HG02852 (cell line): ENCODE results near the gene CCDC68.

Experiments
- ATAC-seq: cut with Tn5 transposase; IDR thresholded peaks from one replicate; pipeline ENCODE4 v1.9.1; 2021; ENCODE audit warnings: mild to moderate bottlenecking, moderate library complexity; ENCODE audit not compliant: unreplicated experiment

Gene CCDC68

DNA sequence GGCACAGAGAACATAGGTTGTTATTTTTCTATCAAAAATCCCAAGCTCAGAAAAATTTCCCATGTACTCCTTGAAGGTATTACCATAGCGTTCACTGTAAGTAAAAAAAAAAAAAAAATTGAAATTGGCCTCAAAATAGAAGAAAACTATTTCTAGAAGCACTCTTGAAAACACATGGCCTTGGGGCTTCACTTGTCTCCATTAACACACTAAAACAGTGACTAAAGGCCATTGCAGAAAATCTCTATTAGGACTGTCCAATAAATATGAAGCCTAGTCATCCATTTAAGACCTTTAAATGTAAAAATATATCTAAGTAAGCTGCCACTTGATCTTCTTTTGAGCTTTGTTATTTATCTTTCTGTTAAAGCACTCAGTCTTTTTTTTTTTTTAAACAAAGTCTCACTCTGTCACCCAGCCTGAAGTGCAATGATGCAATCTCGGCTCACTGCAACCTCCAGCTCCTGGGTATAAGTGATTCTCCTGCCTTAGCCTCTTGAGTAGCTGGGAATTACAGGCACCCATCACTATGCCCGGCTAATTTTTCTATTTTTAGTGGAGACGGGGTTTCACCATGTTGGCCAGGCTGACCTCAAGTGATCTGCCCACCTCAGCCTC is 35.8 kb downstream of the CCDC68 start:
- ATAC-seq = no peak

DNA sequence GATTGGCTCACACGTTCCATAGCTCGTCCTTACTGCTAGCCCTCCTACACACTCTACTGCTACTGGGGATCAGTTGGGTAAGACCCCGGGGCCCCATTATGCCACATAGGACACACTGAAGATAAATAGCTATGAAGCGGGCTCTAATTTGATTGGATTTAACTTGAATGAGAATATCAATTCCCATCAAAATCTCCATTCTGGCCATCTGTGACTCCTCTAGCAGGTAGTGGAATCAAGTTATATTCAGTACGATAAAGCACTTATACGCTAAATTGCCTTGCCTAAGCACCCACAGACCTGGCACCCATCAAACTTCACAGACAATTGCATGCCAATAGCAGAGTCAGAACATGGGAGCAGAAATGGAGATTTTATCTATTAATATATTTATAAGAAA is 39.8 kb downstream of the CCDC68 start:
- no peak for ATAC-seq

DNA sequence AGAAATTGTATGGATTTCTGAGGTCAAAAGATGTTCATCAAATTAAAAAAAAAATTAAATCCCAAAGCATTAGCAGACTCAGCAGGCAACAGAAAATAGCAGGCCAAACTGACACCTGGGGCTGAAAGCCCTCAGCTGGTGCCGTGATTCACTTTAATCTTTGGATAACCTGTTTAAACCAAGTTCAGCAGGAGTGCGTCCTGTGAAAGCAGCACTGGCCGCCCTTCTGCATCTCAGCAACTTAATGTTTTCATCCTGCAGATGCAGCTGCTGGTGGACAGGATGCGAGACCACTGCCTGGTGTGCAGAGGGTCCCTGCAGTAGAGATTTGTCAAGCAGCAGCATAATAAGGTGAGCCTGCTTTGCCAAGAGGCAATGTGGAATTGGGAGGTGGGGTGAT is 41.2 kb downstream of the CCDC68 start:
- no peak for ATAC-seq

GRCh38 chr18:54916507-54916906 is 42.8 kb downstream of the CCDC68 start:
- ATAC-seq = no peak

- no peak for ATAC-seq
Measured at GRCh38 chr18:54914816-54915215, 44.4 kb downstream of the CCDC68 start.

DNA sequence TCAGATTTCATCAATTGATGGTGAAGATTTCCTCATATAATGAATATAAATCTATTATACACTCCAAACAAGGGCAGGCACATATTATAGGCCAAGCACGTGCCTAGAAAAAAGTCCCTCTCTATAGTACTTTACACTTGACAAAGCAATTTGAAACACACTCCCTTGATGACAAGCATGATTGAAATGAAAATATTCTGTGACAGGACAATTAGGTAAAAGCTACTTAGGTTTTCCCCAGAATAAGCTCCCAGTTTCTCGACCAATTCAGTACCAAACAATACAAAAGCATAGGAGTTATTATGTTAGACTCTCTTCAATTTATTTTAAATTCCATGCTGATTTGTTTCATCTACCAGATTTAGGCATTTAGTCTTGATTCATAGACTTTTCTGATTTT is 47.7 kb downstream of the CCDC68 start:
- ATAC-seq = no peak

- no peak for ATAC-seq
Measured at GRCh38 chr18:54910161-54910919, 48.9 kb downstream of the CCDC68 start.

- ATAC-seq = no peak
Measured at GRCh38 chr18:54909538-54909937, 49.7 kb downstream of the CCDC68 start.

- ATAC-seq = no peak
Measured at GRCh38 chr18:54906331-54907185, 52.7 kb downstream of the CCDC68 start.

- ATAC-seq = no peak
Measured at GRCh38 chr18:54905629-54906028, 53.6 kb downstream of the CCDC68 start.

- no peak for ATAC-seq
Measured at GRCh38 chr18:54904581-54904980, 54.7 kb downstream of the CCDC68 start.

DNA sequence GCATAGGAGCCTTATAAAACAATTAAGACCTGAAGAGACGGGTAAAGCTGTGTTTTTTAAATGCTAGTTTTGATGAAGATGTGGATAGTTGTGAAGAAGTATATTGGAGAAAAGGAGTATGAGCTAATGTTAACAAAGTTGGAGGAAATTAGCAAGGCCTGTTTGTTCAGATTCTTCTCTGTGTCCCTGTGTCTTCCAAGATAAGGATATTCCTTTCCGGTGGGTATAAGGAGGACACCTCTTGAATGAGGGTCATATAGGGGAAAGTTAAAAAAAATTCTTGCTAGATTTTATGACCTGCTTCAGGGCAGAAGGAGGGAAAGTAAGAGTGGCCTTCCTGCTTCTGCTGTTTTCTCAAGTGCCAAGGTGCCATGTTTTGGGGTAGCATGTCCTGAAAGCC is 59.0 kb downstream of the CCDC68 start:
- ATAC-seq = no peak

DNA sequence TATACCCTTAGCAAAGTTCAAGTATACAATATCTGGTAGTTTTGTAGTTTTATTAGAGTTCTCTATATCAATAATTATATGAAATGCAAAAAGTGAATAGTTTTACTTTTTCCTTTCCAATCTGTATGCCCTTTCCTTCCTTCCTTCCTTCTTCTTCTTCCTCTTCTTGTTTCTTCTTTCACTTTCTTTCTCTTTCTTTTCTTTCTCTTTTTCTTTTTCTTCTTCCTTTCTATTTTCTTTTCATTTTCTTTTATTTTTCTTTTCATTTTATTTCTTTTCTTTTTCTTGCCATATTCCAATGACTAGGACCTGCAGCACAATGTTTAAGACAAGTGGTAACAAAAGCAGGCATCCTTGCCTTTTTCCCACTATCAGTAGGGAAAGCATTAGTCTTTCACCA is 59.8 kb downstream of the CCDC68 start:
- ATAC-seq = no peak

DNA sequence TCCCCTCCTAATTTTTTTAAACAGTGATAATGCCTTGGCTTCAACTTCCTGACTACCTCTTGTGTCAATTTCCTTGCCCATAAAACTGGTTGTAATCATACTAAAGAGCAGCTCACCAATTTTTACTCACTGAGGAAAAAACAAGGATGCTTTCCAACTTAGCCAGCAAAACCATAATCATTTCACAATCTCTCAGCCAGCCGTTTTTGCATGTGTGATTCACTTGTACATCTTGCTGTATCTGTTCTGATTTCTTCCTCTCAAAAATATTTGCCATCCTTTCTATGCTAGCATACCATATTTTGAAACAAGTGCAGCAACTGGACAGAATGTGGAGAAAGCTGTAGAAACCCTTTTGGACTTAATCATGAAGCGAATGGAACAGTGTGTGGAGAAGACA is 70.3 kb downstream of the CCDC68 start:
- no peak for ATAC-seq

- ATAC-seq = no peak
Measured at GRCh38 chr18:54888378-54888777, 70.9 kb downstream of the CCDC68 start.

GRCh38 chr18:54883816-54884604 is 75.3 kb downstream of the CCDC68 start:
- no peak for ATAC-seq

GRCh38 chr18:54882318-54882717 is 76.9 kb downstream of the CCDC68 start:
- no peak for ATAC-seq

DNA sequence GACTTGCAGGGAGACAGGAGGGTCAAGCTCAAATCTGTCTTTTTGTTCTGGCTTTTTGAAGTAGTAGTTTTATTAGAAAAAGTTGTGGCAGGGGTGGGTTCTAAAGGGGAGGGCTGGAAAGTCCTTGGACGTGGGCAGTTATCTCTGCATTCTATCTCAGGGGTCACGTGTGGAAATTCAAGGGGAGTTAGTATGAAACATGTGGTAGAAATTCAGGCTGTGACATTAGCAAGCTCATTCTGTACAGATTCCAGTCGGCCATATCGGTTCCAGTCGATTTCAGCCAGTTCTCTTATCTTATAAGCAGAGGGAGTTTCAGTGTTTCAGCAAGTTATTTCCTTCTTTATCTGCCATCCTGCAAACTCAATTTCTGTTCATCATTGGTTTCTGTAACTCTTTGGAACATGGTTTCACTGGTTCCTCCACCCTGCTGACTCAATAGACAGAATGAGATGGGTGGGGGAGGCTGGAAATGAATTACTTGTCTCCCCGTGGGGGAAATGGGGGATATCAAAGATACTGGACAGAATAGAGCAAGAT is 78.0 kb downstream of the CCDC68 start:
- no peak for ATAC-seq

GRCh38 chr18:54880395-54881105 is 78.7 kb downstream of the CCDC68 start:
- no peak for ATAC-seq

DNA sequence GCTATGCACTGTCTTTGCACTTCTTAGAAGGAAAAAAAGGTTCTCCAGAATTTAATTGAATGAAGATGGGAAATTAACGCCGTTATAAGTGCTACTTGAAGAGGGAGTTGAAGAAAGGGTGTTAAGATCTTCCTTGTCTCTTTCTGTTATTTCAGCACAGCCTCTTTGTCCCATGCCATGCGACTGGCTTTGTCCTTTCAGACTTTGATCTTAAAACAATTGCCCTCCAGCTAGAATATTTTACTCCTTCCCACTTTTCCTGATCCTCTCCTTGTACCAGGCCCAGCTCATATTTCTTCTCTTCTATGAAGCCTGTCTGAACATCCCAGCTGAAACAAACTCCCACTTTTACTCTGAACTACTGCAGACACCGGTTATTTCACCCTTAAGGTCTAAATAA is 79.6 kb downstream of the CCDC68 start:
- ATAC-seq = no peak
